Measurements from ENCODE around the gene SNAP91. TPM values are rescaled to one million over a fixed set of nuclear protein-coding genes. Genes with fewer than 3 reads are reported as not detected.

The SNAP91 gene
- total and polyA plus RNA-seq, 2 of the 8 experiments (the other 6 are each of a cell fraction or from before 2014, with no cell fraction given) = 1.3 to 1.5 TPM

DNA sequence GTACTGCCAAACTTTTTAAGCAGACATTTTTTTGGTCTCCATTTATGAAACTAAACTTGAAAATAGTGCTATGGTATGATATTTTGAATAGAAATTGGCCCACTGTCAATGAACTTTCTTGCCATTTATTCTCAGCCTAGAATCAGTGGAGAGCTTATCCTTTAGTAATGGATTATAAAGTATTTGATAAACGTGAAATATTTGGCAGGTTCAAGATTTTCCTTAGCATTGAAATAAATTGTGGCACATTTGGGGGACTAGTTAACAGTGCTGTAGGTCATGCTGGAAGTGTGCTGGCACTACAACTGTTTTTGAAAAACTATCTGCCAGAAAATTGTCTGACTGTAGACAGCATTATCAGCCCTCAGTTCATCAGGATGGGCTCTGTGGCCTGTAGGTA lies 194.4 kb downstream of the SNAP91 start:
- no peak overlapping the region for H3K4me3 ChIP-seq (ENCODE audit: extremely low read depth in 1 of 4, insufficient read depth in 2 of 4, low read depth in 3 of 4, low read length in 4 of 4)

More for the DNA sequence above, 194.4 kb downstream of the SNAP91 start:
- ChIA-PET CTCF (ENCODE audit: partially characterized antibody) (interaction anchor here (0.6 to 15.4 kb wide), 34 partner anchors 8 to 448 kb away, joined by 3 to 310 read pairs (median 5); partner anchors contain the start of genes DOP1A and UBE3D), POLR2A (ENCODE audit: partially characterized antibody) (no interaction called here)
- H3K4ac ChIP-seq (replicated peaks; ENCODE audit: insufficient read length, low read depth, low read length) = no peak overlapping the region
- H2BK20ac ChIP-seq (ENCODE audit: low read length) = no peak overlapping the region
- H3K9ac ChIP-seq (replicated peaks in 1 of 4; ENCODE audit: extremely low read depth in 1 of 4, low read depth in 3 of 4, low read length in 3 of 4) = no peak overlapping the region
- no peak overlapping the region for H2AFZ ChIP-seq (ENCODE audit: low read length)
- H3K79me1 ChIP-seq (ENCODE audit: low read depth, low read length) = no peaks in the 10 kb centered on the region
- no peak overlapping the region for H3K4me2 ChIP-seq (ENCODE audit: insufficient read depth in 1 of 2, low read depth in 2 of 2, low read length in 2 of 2)
- TF ChIP-seq PHF8 (conservative IDR thresholded peaks at IDR 0.05; ENCODE audit: low read depth, low read length) = no peak
- TF ChIP-seq TEAD4 (IDR thresholded peaks at IDR 0.05; ENCODE audit: low read depth, low read length) = no peak
- no peak for TF ChIP-seq JUN (IDR thresholded peaks at IDR 0.05; ENCODE audit: low read depth, low read length)
- no peak for TF ChIP-seq TAF1 (IDR thresholded peaks at IDR 0.05; ENCODE audit: low read depth, low read length)
- TF ChIP-seq POU5F1 (IDR thresholded peaks at IDR 0.05; ENCODE audit: low read depth, low read length) = no peak
- TF ChIP-seq RFX5 (IDR thresholded peaks at IDR 0.05; ENCODE audit: borderline replicate concordance, low read depth, low read length) = no peak
- no peak for TF ChIP-seq SP2 (IDR thresholded peaks at IDR 0.05; ENCODE audit: low read length)
- no peak for TF ChIP-seq KDM5A (IDR thresholded peaks at IDR 0.05; ENCODE audit: low read length)
- no peak for TF ChIP-seq KDM4A (IDR thresholded peaks at IDR 0.05; ENCODE audit: low read depth, low read length, severe bottlenecking)
- no peak for TF ChIP-seq RNF2 (IDR thresholded peaks at IDR 0.05; ENCODE audit: borderline replicate concordance, low read depth, low read length, missing control alignments, poor library complexity, severe bottlenecking)
- no peak for TF ChIP-seq SP1 (IDR thresholded peaks at IDR 0.05; ENCODE audit: low read depth, low read length)
- no peak for TF ChIP-seq TAF7 (optimal IDR thresholded peaks at IDR 0.05; ENCODE audit: borderline replicate concordance, low read depth, low read length)
- TF ChIP-seq MAFK (IDR thresholded peaks at IDR 0.05; ENCODE audit: low read depth, low read length) = no peak
- no peak for TF ChIP-seq BRCA1 (IDR thresholded peaks at IDR 0.05; ENCODE audit: low read depth, low read length)
- TF ChIP-seq, protein P1, sequence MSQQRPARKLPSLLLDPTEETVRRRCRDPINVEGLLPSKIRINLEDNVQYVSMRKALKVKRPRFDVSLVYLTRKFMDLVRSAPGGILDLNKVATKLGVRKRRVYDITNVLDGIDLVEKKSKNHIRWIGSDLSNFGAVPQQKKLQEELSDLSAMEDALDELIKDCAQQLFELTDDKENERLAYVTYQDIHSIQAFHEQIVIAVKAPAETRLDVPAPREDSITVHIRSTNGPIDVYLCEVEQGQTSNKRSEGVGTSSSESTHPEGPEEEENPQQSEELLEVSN (IDR thresholded peaks at IDR 0.05) = no peak
- H2BK5ac ChIP-seq (ENCODE audit: low read depth, low read length) = no peak overlapping the region
- no peaks in the 10 kb centered on the region for H3K36me3 ChIP-seq (ENCODE audit: control insufficient read depth in 2 of 4, insufficient read depth in 4 of 4, low read length in 3 of 4)
- H2BK12ac ChIP-seq (ENCODE audit: low read depth, low read length) = no peak overlapping the region
- H2BK120ac ChIP-seq (replicated peaks; ENCODE audit: low read depth, low read length) = no peak overlapping the region
- FAIRE-seq (no peak), DNase-seq (ENCODE audit: low read depth in 1 of 2, low spot score in 2 of 2) (no peak)
- H4K91ac ChIP-seq (replicated peaks; ENCODE audit: insufficient read length, low read length) = no peak overlapping the region
- no peaks in the 10 kb centered on the region for H3K79me2 ChIP-seq (ENCODE audit: control insufficient read depth in 1 of 2, insufficient read depth in 2 of 2, low read length in 2 of 2)
- 81% methylated on average over 1 of the region's 1 CpG; no CpG with 5 or more reads in 1 of the 2 experiments for WGBS, 2 experiments (ENCODE audit: extremely low coverage in 1 of 2, insufficient coverage in 1 of 2, insufficient read length in 1 of 2, insufficient replicate concordance in 2 of 2, low coverage in 1 of 2, low lambda C conversion rate in 2 of 2, missing lambda C conversion rate in 1 of 2)
- H4K20me1 ChIP-seq (replicated peaks in 1 of 2; ENCODE audit: control insufficient read depth in 1 of 2, insufficient read depth in 2 of 2, low read length in 2 of 2) = no peaks in the 10 kb centered on the region
- no peak overlapping the region for H2BK15ac ChIP-seq (ENCODE audit: low read length)
- H3K23me2 ChIP-seq (ENCODE audit: low read depth, low read length) = peaks cover 10% of the 10 kb centered on the region
- H3K27ac ChIP-seq (ENCODE audit: low read depth, low read length) = no peak overlapping the region
- H2AK5ac ChIP-seq (ENCODE audit: low read depth, low read length) = no peak overlapping the region
- H3K18ac ChIP-seq (ENCODE audit: extremely low read depth, low read length) = no peak overlapping the region
- no peak overlapping the region for H3K56ac ChIP-seq (replicated peaks; ENCODE audit: insufficient read length, low read depth, low read length)
- H3K23ac ChIP-seq (ENCODE audit: insufficient read length) = no peak overlapping the region
- H4K5ac ChIP-seq (ENCODE audit: insufficient read length, low read depth, low read length) = no peak overlapping the region
- H3K14ac ChIP-seq (ENCODE audit: insufficient read length) = no peak overlapping the region
- no peaks in the 10 kb centered on the region for H3K9me3 ChIP-seq (ENCODE audit: insufficient read depth in 2 of 2, low read depth in 1 of 2, low read length in 1 of 2)
- H4K8ac ChIP-seq (ENCODE audit: extremely low read depth, insufficient read depth, low read length) = no peak overlapping the region
- peaks cover 0 to 4% (median 0%) of the 10 kb centered on the region in 4 experiments; a peak in 3 of 7 replicates for H3K4me1 ChIP-seq (replicated peaks in 1 of 4; ENCODE audit: control insufficient read depth in 3 of 4, insufficient read depth in 4 of 4, low read length in 3 of 4)
- H3K27me3 ChIP-seq (replicated peaks in 1 of 4; ENCODE audit: control insufficient read depth in 3 of 4, extremely low read depth in 1 of 4, insufficient read depth in 3 of 4, low read length in 3 of 4) = no peaks in the 10 kb centered on the region
